HG02973 (cell line): ENCODE data around the gene DCP1B.

ENCODE experiments used
- ATAC-seq: cut with Tn5 transposase; IDR thresholded peaks from one replicate; pipeline ENCODE4 v1.9.1; 2021; ENCODE audit warnings: moderate library complexity; ENCODE audit not compliant: unreplicated experiment

Gene DCP1B

GRCh38 chr12:1935700-1936378, 68.4 kb downstream of the DCP1B start:
- ATAC-seq: no peak

DNA sequence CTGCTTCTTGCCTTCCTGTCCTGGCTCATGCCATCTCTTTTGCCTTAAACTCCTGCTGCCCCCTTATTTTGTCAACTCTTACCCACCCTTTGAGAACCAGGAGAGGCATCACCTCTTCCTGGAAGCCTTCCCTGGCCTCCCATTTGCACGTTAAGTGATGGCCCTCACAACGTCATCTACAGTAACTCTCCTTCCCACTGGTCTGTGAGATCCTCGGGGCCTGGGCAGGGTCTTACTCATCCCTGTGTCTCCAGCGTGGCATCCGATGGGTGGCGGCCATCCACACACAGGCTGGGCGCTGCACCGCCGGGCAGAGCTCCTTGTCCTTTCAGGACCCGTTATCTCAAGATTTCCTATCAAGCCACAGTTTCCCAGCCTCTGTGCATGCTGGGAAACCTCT, 69.0 kb downstream of the DCP1B start:
- no peak for ATAC-seq

DNA sequence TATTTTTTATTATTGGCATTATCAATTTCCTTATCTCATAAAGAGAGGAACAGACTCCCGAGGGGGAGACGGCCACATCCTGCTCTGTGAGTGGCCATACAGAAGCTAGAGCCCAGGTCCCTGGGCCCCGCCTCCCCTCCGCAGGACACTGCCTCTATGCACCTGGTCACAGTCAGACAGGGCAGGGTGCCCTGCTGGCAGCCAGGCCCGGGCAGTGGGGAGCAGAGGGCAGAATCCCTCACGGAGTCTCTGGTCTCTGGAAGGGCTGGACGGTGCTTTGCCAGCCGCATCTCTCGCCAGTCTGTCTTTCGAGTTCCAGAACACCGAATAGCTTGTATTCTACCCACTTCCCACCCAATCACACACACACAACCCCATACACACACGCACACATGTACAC, 69.4 kb downstream of the DCP1B start:
- no peak for ATAC-seq

DNA sequence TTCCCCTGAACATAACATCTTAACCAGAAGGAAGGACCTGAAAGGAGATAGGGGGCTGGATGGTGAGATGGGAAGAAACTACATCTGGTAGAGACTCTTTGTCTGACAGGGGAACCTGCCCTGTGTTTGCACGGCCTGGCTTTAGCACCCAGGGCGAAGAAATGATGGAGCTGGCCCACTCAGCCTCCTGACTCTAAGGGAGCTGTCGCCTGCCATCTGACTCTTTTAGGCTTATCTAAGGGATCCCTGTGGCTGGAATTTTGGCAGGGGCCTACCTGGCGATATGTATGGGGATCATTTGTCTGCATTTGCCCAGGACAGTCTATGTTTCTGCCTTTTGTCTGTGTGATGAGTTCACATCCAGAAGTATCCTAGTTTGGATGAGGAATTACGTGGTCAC, 70.2 kb downstream of the DCP1B start:
- ATAC-seq: no peak

DNA sequence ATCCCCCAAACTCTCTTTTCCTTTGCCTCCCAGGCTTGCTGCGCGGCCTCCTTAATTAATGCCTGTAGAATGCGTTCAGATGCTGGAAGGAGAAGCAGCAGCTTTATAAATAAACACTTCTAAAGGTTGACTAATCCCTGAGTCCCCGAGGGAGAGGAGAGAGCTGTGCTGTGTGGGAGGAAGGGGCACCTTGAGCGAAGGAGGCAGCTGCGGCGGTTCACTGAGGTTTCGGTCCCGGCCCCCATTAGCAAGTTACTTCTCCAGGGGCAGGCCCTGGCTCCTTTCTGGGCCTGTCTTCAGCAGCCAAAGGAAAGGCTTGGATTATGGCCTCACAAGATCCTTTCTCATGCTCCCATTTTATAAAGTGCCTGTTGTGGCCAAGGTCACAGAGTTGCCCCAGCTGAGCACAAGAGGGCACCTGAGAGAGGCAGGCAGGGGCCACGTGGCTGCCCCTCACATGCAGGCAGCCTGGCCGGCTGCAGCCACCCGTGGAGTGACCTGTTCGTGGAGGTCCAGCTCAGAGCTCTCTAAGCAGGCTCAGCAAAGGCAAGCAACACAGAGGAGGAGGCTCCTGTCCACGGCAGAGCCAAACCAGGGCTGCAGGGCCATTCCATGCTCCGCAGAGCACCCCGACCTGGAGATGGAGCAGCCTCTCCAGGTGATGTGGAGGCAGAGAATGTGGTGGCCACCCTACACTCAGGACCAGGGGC, 70.8 kb downstream of the DCP1B start:
- ATAC-seq: no peak

DNA sequence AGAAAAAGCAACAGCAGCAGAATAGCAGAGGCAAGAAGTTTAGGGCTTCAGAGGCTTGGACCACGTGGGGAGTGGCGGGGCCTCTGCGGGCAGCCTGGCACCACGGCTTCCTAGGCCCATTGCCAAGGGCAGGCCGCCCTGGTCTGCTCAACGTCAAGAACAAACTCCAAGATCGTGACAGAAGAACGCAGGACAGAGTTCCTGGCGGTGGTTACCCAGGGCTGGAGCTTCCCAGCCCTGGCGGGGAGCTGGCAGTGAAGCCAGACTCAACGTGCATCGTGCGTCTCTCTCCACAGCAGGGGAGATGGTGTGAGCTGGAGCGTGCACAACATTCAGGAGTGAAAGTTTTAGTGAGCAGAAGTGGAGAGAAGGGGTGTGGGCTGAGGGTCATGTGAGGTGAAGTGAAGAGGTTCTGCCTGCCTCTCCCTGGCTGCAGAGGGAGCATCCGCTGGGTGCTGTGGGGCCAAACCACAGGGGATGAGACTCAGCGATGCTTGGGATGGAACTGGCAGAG, 71.9 kb downstream of the DCP1B start:
- no peak for ATAC-seq

GRCh38 chr12:1931642-1932041, 72.6 kb downstream of the DCP1B start:
- no peak for ATAC-seq

DNA sequence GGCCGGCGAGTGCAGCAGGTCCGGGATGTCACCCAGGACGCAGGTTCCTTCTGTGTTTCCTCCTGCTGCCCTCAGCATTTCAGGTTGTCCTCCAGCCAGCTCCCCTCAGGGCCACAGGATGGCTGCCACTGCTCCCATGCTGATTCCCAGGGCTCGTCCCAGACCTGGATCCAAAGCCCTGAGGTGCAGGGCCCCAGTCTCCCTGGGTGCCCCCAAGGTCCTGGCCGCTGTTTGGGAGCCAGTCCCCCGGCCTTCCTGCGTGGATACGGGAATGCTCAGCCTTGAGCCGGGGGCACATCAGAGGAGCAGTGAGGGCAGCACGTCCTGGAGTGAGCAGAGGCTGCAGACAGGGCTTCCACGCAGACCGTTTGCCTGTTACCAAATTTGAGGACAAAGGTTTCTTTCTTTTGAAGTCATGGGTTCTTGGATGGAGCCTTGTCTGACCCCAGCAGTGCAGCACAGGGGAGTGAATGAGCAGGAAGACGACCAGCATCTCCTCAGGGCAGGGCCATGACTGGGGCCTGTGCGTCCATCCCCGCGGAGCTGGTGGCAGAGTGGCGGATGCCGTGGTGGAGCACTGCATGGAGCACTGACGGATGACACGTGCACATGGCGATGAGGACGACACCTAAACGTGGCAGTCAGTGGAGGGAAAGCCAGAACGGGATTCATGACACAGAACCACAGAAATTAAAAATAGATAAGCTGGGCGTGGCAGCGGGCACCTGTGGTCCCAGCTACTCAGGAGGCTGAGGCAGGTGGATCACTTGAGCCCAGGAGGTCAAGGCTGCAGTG, 73.3 kb downstream of the DCP1B start:
- ATAC-seq: no peak

DNA sequence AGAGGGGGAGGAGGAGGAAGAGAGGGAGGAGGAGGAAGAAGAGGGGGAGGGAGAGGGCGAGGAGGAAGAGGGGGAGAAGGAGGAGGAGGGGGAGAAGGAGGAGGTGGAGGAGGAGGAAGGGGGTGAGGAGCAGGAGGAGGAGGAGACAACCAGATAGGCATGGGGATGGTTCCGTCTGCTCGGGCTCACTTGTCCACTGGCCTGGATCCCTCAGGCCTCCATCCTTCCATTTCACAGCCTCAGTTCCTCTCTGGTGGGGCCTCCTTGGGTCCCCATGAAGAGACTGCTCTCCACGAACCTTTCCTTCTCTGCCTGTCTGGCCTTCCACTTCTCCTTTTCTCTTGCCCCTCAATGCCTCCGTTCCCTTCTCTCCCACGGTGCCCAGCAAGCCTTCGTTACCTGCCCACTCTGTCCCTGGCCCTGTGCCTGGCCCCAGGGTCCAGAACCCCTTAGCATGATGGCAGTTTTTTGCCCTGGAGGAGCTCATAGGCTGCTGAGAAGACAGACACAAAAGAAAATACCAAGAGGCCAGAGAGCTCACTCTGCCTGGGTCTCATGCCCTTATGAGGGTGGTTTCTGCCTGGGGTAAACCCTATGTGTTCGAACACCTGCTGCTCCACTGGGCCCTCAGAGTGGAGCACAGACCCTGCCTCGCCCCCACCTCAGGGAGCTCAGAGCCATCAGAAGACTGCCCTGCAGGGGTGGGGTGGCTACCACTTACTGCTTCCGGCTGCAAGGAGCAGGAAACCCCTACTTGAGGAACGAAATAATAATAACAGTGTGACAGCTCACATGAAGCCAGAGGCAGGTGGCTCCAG, 74.1 kb downstream of the DCP1B start:
- ATAC-seq: no peak

DNA sequence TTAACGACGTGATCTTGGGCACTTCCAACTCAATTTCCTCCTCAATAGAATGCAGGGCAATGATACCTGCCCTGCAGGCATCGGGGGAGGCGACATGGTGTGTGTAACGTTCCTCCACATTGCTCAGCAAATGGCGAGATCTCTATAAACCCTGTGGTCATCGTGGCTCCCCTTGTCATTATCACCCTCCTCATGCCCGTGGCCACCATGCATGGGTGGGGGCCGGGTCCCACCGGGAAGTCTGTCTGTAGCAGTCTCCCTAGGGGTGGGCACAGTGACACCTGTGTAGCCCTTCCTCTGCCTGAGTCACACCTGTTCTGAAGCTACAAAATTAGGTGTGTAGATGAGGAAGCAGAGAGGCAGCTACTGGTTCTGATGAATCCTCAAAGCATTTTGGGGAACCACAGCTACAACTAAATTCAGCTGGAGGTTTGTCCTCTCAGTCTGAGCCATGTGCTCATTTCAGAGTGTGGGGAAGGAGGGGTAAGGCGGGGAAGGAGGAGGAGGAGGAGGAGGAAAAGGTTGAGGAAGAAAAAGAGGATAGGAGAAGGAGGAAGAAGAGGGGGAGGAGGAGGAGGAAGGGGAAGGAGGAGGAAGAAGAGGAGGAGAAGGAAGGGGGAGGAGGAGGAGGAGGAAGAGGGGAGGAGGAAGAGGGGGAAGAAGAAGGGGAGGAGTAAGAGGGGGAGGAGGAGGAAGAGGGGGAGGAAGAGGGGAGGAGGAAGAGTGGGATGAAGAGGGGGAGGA, 74.8 kb downstream of the DCP1B start:
- no peak for ATAC-seq

- no peak for ATAC-seq
Observed at GRCh38 chr12:1928439-1929121, 75.7 kb downstream of the DCP1B start.

GRCh38 chr12:1927751-1928351, 76.4 kb downstream of the DCP1B start:
- no peak for ATAC-seq

DNA sequence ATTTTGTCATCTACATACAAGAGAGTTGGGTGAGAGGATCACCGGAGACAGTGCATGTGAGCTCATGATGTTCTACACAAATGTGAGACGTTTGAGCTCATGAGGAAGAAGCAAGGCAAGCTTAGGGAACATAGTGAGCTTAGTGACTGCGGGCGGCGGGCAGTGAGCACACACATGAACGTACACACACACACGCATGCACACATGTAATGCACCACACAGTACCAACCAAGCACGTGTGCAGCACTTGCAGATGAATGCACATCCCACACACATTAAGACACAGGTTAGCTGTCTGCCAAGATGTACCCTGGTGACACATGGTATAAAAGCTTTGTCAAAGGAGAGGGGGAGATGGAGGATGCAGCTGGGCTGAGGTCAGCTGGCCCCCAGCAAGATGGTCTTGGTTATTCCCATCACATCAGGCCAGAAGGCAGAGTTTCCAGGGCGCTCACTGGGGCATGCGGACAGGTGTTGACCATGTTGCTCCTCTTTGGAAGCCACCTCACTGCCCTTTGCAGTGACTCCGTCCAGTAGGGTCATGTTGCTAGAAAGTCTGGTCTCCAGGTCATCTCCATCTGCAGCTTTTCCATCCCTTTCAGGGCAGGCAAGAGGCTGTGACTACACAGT, 77.1 kb downstream of the DCP1B start:
- no peak for ATAC-seq

GRCh38 chr12:1926251-1926657, 78.0 kb downstream of the DCP1B start:
- no peak for ATAC-seq

DNA sequence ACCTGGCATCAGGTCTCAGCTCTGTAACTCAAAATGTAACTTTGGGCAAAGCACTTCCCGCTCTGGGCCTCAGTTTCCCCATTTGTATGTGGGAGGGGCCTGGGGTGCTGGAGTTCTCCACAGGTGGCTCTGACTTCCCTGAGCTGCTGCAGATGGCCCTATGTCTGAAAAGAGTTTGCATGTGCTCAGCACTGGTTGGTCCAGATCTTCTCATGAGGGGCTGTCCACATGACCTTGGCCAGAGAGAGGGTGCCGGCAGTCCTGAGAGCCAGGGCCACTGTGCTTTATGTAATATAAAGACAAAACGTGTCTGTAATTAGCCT, 78.6 kb downstream of the DCP1B start:
- ATAC-seq: no peak

DNA sequence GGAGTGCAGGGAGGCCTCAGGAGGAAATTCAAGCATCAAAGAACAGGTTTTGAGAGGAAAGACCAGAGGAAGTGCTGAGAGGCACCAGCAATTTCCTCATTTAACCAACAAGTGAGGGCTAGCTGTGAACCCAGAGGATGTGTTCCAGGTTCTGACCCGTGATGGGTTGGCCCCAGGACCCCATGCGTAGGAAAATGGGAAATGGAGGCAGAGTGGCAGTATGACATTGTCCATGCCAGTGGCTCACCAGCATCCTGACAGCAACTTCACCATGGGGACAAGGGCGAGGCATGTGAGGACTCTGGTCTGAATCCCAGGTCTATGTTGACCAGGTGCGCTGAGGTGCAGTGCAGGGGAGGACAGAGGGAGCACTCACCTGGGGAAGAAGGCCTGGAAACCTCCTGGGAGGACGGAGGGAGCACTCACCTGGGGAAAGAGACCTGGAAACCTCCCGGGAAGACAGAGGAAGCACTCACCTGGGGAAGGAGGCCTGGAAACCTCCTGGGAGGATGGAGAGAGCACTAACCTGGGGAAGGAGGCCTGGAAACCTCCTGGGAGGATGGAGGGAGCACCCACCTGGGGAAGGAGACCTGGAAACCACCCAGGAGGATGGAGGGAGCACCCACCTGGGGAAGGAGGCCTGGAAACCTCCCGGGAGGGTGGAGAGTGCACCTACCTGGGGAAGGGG, 79.1 kb downstream of the DCP1B start:
- ATAC-seq: no peak

GRCh38 chr12:1922985-1923384, 81.3 kb downstream of the DCP1B start:
- ATAC-seq: no peak

DNA sequence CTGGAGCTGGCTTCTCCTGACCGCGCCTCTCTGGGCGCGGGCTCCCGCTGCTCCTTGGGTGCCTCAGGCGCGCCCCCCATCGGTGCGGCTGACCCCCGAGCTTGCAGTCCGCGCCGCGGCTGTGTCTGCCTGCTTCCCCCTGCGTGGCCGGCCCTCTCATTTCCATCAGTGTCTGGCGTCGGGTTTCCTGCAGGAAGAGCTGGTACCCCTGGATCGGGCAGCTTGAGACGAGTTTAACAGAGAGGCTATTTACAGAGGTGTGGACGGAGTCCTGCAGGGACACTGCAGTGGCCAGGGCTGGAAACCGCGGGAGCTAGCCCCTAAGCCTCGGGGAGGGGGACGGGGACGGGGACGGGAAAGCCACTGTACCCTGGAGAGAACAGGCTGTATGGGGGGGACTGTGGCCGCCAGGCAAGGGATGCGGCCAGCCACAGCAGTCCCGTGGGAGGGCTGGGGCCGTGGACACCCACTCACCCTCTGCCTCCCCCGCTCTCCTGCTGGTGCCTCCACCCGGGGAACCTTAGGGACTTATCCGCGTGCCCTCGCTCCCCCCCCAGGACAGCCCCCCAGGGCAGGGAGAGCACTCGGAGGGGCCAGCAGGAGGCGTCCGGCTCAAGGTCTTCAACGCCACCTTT, 82.1 kb downstream of the DCP1B start:
- ATAC-seq: no peak
